ENCODE results near the gene CEBPA.

DNA sequence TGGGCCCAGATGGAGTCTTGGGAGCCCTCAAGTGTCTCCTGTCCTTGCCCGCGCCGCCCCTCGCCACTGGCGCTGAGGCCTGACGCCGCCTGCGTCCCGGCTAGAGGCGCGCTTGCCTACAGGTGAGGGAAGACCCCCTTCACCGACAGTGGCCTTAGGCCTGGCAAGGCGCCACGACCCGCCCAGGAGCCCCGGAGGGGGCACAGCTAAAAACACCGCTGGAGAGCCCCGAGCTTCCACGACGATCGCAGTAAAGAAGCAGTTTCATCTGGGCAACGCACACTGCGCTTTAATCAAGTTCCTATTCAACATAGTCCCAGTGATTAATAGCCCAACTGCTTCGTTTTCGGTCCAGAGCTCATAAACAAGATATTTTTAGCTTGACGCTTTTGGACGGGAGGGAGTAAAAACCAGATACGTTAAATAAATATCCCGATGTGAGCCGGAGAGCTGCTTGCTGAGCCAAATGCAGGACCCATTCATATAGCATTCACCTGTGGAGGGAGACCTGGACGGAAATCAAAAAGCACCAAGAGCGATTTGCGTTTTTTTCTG is 1.5 kb upstream of the CEBPA start:
- TF ChIP-seq, protein P1, sequence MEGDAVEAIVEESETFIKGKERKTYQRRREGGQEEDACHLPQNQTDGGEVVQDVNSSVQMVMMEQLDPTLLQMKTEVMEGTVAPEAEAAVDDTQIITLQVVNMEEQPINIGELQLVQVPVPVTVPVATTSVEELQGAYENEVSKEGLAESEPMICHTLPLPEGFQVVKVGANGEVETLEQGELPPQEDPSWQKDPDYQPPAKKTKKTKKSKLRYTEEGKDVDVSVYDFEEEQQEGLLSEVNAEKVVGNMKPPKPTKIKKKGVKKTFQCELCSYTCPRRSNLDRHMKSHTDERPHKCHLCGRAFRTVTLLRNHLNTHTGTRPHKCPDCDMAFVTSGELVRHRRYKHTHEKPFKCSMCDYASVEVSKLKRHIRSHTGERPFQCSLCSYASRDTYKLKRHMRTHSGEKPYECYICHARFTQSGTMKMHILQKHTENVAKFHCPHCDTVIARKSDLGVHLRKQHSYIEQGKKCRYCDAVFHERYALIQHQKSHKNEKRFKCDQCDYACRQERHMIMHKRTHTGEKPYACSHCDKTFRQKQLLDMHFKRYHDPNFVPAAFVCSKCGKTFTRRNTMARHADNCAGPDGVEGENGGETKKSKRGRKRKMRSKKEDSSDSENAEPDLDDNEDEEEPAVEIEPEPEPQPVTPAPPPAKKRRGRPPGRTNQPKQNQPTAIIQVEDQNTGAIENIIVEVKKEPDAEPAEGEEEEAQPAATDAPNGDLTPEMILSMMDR (IDR thresholded peaks at IDR 0.05; ENCODE audit: low read length): no peak
- no peak for TF ChIP-seq EZH2 (IDR thresholded peaks at IDR 0.05; ENCODE audit: borderline replicate concordance, low read length)

Data from OCI-LY1 (cell line).